H9 (cell line): Measurements from ENCODE around the gene YIPF2. TPM values are rescaled to one million over a fixed set of nuclear protein-coding genes. Genes with fewer than 3 reads are reported as not detected.

ENCODE experiments used
- DNase-seq: peaks from one replicate; pipeline ENCODE4 v3.0.0-alpha.2; 2017
- H2AFZ ChIP-seq: one replicate; pipeline ENCODE4 v1.6.1; 2013; ENCODE audit warnings: mild to moderate bottlenecking, low read length, control low read depth, moderate library complexity
- H2AK5ac ChIP-seq: 2 replicates; pipeline ENCODE4 v1.6.1; 2013; ENCODE audit warnings: low read length, control low read depth, mixed read lengths; ENCODE audit not compliant: insufficient read length
- H2BK120ac ChIP-seq: one replicate; pipeline ENCODE4 v1.6.1; 2013; ENCODE audit warnings: low read depth, mild to moderate bottlenecking, low read length, control low read depth, inconsistent platforms; ENCODE audit not compliant: poor library complexity, severe bottlenecking
- H2BK12ac ChIP-seq: 2 replicates; pipeline ENCODE4 v1.6.1; 2013; ENCODE audit warnings: low read length, control low read depth, mixed read lengths, low read depth; ENCODE audit not compliant: insufficient read length
- H2BK15ac ChIP-seq: 2 replicates; pipeline ENCODE4 v1.6.1; 2013; ENCODE audit warnings: low read depth, low read length, control low read depth
- H2BK20ac ChIP-seq: one replicate; pipeline ENCODE4 v1.6.1; 2013; ENCODE audit warnings: low read depth, mild to moderate bottlenecking, low read length, control low read depth, inconsistent platforms; ENCODE audit not compliant: poor library complexity, severe bottlenecking
- H2BK5ac ChIP-seq: 2 replicates; pipeline ENCODE4 v1.6.1; 2013; ENCODE audit warnings: low read length, control low read depth, mixed read lengths; ENCODE audit not compliant: insufficient read length
- H3K14ac ChIP-seq: 2 replicates; pipeline ENCODE4 v1.6.1; 2013; ENCODE audit warnings: low read length, control low read depth; ENCODE audit not compliant: insufficient read depth
- H3K18ac ChIP-seq: 2 replicates; pipeline ENCODE4 v1.6.1; 2013; ENCODE audit warnings: low read depth, mild to moderate bottlenecking, mixed read lengths, low read length, control low read depth; ENCODE audit not compliant: insufficient read length
- H3K23ac ChIP-seq: 2 replicates; pipeline ENCODE4 v1.6.1; 2013; ENCODE audit warnings: low read length, control low read depth, mixed read lengths, low read depth; ENCODE audit not compliant: insufficient read length
- H3K23me2 ChIP-seq: 2 replicates; pipeline ENCODE4 v1.6.1; 2013; ENCODE audit warnings: low read depth, mild to moderate bottlenecking, mixed read lengths, low read length, control low read depth; ENCODE audit not compliant: insufficient read length, poor library complexity, severe bottlenecking
- H3K27ac ChIP-seq: 2 replicates; pipeline ENCODE4 v1.5.1; 2013; ENCODE audit warnings: low read length, control low read depth, mixed read lengths, low read depth; ENCODE audit not compliant: insufficient read length
- H3K27me3 ChIP-seq: 2 replicates; pipeline ENCODE4 v1.6.1; 2013; ENCODE audit warnings: low read length, control low read depth, inconsistent platforms; ENCODE audit not compliant: insufficient read depth
- H3K4ac ChIP-seq: 2 replicates; pipeline ENCODE4 v1.6.1; 2013; ENCODE audit warnings: low read depth, mild to moderate bottlenecking, control low read depth, inconsistent platforms, low read length, moderate library complexity
- H3K4me1 ChIP-seq: 2 replicates; pipeline ENCODE4 v1.6.1; 2013; ENCODE audit warnings: low read length, control low read depth, inconsistent platforms; ENCODE audit not compliant: insufficient read depth
- H3K4me2 ChIP-seq: 2 replicates; pipeline ENCODE4 v1.6.1; 2013; ENCODE audit warnings: low read length, control low read depth, mixed read lengths; ENCODE audit not compliant: insufficient read length, insufficient read depth
- H3K56ac ChIP-seq: 2 replicates; pipeline ENCODE4 v1.6.1; 2013; ENCODE audit warnings: low read depth, mild to moderate bottlenecking, mixed read lengths, low read length, control low read depth; ENCODE audit not compliant: insufficient read length
- H3K79me1 ChIP-seq: 2 replicates; pipeline ENCODE4 v1.6.1; 2013; ENCODE audit warnings: low read depth, mild to moderate bottlenecking, moderate library complexity, low read length, control low read depth, inconsistent platforms; ENCODE audit not compliant: insufficient read depth, poor library complexity, severe bottlenecking
- H3K79me2 ChIP-seq: 2 replicates; pipeline ENCODE4 v1.6.1; 2013; ENCODE audit warnings: low read length, control low read depth, inconsistent platforms; ENCODE audit not compliant: insufficient read depth
- H3K9ac ChIP-seq: 2 replicates; pipeline ENCODE4 v1.6.1; 2013; ENCODE audit warnings: low read length, control low read depth, mixed read lengths; ENCODE audit not compliant: insufficient read length; ENCODE audit errors: extremely low read depth
- H3K9me3 ChIP-seq: one replicate; pipeline ENCODE4 v1.6.1; 2013; ENCODE audit warnings: low read depth, low read length, inconsistent platforms; ENCODE audit not compliant: control insufficient read depth
- H3T11ph ChIP-seq: one replicate; pipeline ENCODE4 v1.6.1; 2013; ENCODE audit warnings: mild to moderate bottlenecking, low read length, control low read depth, inconsistent platforms
- H4K20me1 ChIP-seq: one replicate; pipeline ENCODE4 v1.6.1; 2013; ENCODE audit not compliant: control insufficient read depth, insufficient read length, insufficient read depth
- H4K5ac ChIP-seq: 2 replicates; pipeline ENCODE4 v1.6.1; 2013; ENCODE audit warnings: low read depth, mild to moderate bottlenecking, mixed read lengths, low read length, control low read depth; ENCODE audit not compliant: insufficient read length
- H4K8ac ChIP-seq: replicated peaks from 2 replicates; pipeline ENCODE4 v1.6.1; 2013; ENCODE audit warnings: low read length, control low read depth, mixed read lengths, low read depth; ENCODE audit not compliant: insufficient read length
- H4K91ac ChIP-seq: 2 replicates; pipeline ENCODE4 v1.6.1; 2013; ENCODE audit warnings: low read depth, mild to moderate bottlenecking, moderate library complexity, mixed read lengths, low read length, control low read depth; ENCODE audit not compliant: insufficient read length
- H3K27ac Mint-ChIP-seq, 3 experiments: 2 replicates in 2 of 3; 3 replicates in 1 of 3; pipeline ENCODE4 v1.8.0; 2020 to 2021; ENCODE audit warnings: mixed read lengths in 3 of 3, mild to moderate bottlenecking in 1 of 3, moderate library complexity in 1 of 3
- H3K27me3 Mint-ChIP-seq: 2 replicates; pipeline ENCODE4 v1.8.0; 2021; ENCODE audit warnings: low read depth, mild to moderate bottlenecking, moderate library complexity, mixed read lengths
- H3K36me3 Mint-ChIP-seq, 3 experiments: 2 replicates in 2 of 3; 3 replicates in 1 of 3; pipeline ENCODE4 v1.8.0; 2020 to 2021; ENCODE audit warnings: low read depth in 3 of 3, mixed read lengths in 3 of 3; ENCODE audit not compliant: insufficient read depth in 1 of 3
- H3K4me1 Mint-ChIP-seq, 2 experiments: 2 replicates each; pipeline ENCODE4 v1.8.0; 2020; ENCODE audit warnings: mixed read lengths in 2 of 2
- H3K4me3 Mint-ChIP-seq, 2 experiments: 2 replicates in 1 of 2; 3 replicates in 1 of 2; pipeline ENCODE4 v1.8.0; 2020 to 2021; ENCODE audit warnings: mild to moderate bottlenecking in 2 of 2, mixed read lengths in 2 of 2, moderate library complexity in 1 of 2
- H3K9me3 Mint-ChIP-seq, 2 experiments: 2 replicates in 1 of 2; 3 replicates in 1 of 2; pipeline ENCODE4 v1.8.0; 2020; ENCODE audit warnings: mild to moderate bottlenecking in 2 of 2, mixed read lengths in 2 of 2, moderate library complexity in 1 of 2
- WGBS: extraction: QIAGEN DNeasy Blood & Tissue Kit; methylation state at CpG from one replicate; pipeline ENCODE4 v1.1.7; 2013; ENCODE audit warnings: missing lambda C conversion rate, low lambda C conversion rate, mixed read lengths; ENCODE audit not compliant: insufficient read length; ENCODE audit errors: extremely low coverage; 5-methylcytosine and 5-hydroxymethylcytosine counted together
- total RNA-seq: library from RNA; stranded (reverse); gene quantifications from 2 replicates; pipeline ENCODE4 v1.2.1, GENCODE V29; 2021
- TF ChIP-seq, protein P1 (sequence below): fragments of 200-600 bp; sonication (generic); conservative IDR thresholded peaks from 3 replicates; pipeline ENCODE4 v1.8.0; 2021; ENCODE audit warnings: antibody characterized with exemption, mild to moderate bottlenecking

YIPF2 gene
- total RNA-seq, 1 experiment from 2014 or later, result 58.2 TPM

DNA sequence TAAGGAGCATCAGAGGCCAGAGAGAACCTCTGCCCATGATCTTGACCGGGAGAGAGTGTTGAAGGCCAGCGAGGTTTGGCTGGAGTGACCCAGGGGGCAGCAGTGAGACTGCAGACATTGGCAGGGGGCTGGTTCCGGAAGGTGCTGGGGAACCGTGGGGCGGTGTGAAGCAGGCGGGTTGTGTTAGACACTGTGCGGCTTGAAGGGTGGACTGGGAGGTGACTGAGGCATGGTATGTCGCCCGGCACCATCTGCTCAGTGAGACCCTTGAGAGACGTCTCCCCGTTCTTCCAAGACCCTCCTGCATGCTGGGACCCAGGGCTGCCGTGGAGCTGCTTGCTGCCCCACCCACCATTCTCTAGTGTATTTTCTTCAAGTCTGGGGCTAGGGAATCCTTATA, 32.5 kb downstream of the YIPF2 start:
- Histone ChIP-seq H3K4me1 (peaks cover 4% of the 10 kb centered on the region; the same call in 1 of the 2 replicates), H3T11ph (no peak overlapping the region), H4K5ac (no peak overlapping the region), H3K23ac (no peak overlapping the region), H3K79me1 (no peaks in the 10 kb centered on the region), H4K91ac (no peak overlapping the region), H3K14ac (no peak overlapping the region), H3K27ac (no peak overlapping the region), H2BK12ac (no peak overlapping the region), H2BK120ac (no peak overlapping the region), H3K79me2 (peaks cover 7% of the 10 kb centered on the region; the same call in 1 of the 2 replicates), H3K18ac (no peak overlapping the region), H2AK5ac (no peak overlapping the region), H4K8ac (no peak overlapping the region), H3K4me2 (no peak overlapping the region), H3K9me3 (no peaks in the 10 kb centered on the region), H2AFZ (no peak overlapping the region), H3K23me2 (no peaks in the 10 kb centered on the region), H4K20me1 (no peaks in the 10 kb centered on the region), H3K4ac (no peak overlapping the region), H2BK15ac (no peak overlapping the region), H2BK20ac (no peak overlapping the region), H2BK5ac (no peak overlapping the region), H3K9ac (no peak overlapping the region), H3K56ac (no peak overlapping the region), H3K27me3 (no peaks in the 10 kb centered on the region)
- Mint-ChIP-seq H3K27me3 (no peaks in the 10 kb centered on the region; the same call in none of the 2 replicates), H3K4me3 (peak overlapping the region in 1 of 2 experiments; percentile 10; a peak in 1 of 5 replicates), H3K27ac (peak overlapping the region; percentile 68 to 94 (median 92); a peak in 5 of 7 replicates), H3K36me3 (peaks cover 0 to 2% (median 1%) of the 10 kb centered on the region in 3 experiments; a peak in 4 of 7 replicates), H3K9me3 (no peaks in the 10 kb centered on the region), H3K4me1 (peaks cover 46 to 49% of the 10 kb centered on the region in 2 experiments)
- TF ChIP-seq, protein P1, sequence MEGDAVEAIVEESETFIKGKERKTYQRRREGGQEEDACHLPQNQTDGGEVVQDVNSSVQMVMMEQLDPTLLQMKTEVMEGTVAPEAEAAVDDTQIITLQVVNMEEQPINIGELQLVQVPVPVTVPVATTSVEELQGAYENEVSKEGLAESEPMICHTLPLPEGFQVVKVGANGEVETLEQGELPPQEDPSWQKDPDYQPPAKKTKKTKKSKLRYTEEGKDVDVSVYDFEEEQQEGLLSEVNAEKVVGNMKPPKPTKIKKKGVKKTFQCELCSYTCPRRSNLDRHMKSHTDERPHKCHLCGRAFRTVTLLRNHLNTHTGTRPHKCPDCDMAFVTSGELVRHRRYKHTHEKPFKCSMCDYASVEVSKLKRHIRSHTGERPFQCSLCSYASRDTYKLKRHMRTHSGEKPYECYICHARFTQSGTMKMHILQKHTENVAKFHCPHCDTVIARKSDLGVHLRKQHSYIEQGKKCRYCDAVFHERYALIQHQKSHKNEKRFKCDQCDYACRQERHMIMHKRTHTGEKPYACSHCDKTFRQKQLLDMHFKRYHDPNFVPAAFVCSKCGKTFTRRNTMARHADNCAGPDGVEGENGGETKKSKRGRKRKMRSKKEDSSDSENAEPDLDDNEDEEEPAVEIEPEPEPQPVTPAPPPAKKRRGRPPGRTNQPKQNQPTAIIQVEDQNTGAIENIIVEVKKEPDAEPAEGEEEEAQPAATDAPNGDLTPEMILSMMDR, result peak; percentile 56
- peak; percentile 64 for DNase-seq
- no CpG with 5 or more reads among the region's 12 CpGs for WGBS
